Caco-2 (cell line): ENCODE results near the gene GTPBP3. TPM values are rescaled to one million over a fixed set of nuclear protein-coding genes. Genes with fewer than 3 reads are reported as not detected.

Source experiments
- BruUV-seq: library from RNA; stranded (reverse); fragments of 400-500 nt; replicated peaks from 2 replicates; lab custom pipeline; 2021; lab: Mats Ljungman, UMichigan
- CTCF ChIA-PET: fragments of 300-600 bp; sonication (Branson Sonifier 250); formaldehyde crosslinking; loops from one replicate; lab custom pipeline; 2022; ENCODE audit warnings: antibody characterized with exemption; lab: Charles Lee
- POLR2A ChIA-PET: fragments of 300-600 bp; sonication (Branson Sonifier 250); formaldehyde crosslinking; loops from one replicate; lab custom pipeline; 2022; ENCODE audit warnings: antibody characterized with exemption; lab: Charles Lee
- DNase-seq, 2 experiments: peaks; one replicate each; pipeline versions ENCODE4 v3.0.0 to v3.0.0-alpha.2; 2020 to 2022
- H3K27me3 ChIP-seq: replicated peaks from 2 replicates; pipeline ENCODE4 v1.6.0; 2011; ENCODE audit warnings: low read length; ENCODE audit not compliant: control insufficient read depth, insufficient read depth
- H3K36me3 ChIP-seq: 2 replicates; pipeline ENCODE4 v1.5.1; 2011; ENCODE audit warnings: low read length; ENCODE audit not compliant: control insufficient read depth, insufficient read depth
- H3K4me1 ChIP-seq: fragments of 250-450 bp; sonication (Bioruptor Pico); 2 replicates; pipeline ENCODE4 v1.5.1; 2020; ENCODE audit warnings: mild to moderate bottlenecking
- H3K4me3 ChIP-seq: 2 replicates; pipeline ENCODE4 v1.5.1; 2011; ENCODE audit warnings: low read depth, mild to moderate bottlenecking, control low read depth, low read length
- H3K9me3 ChIP-seq: fragments of 250-450 bp; sonication (Bioruptor Pico); 2 replicates; pipeline ENCODE4 v1.5.1; 2020; ENCODE audit warnings: mild to moderate bottlenecking, moderate library complexity
- H3K27ac Mint-ChIP-seq: one replicate; pipeline ENCODE4 v1.8.0; 2022; ENCODE audit warnings: mixed read lengths; ENCODE audit not compliant: unreplicated experiment
- H3K27me3 Mint-ChIP-seq: one replicate; pipeline ENCODE4 v1.8.0; 2022; ENCODE audit warnings: mixed read lengths; ENCODE audit not compliant: insufficient read depth, unreplicated experiment
- H3K36me3 Mint-ChIP-seq: one replicate; pipeline ENCODE4 v1.8.0; 2022; ENCODE audit warnings: mild to moderate bottlenecking, mixed read lengths; ENCODE audit not compliant: insufficient read depth, unreplicated experiment
- H3K4me1 Mint-ChIP-seq: one replicate; pipeline ENCODE4 v1.8.0; 2022; ENCODE audit warnings: low read depth, mixed read lengths; ENCODE audit not compliant: unreplicated experiment
- H3K4me3 Mint-ChIP-seq: one replicate; pipeline ENCODE4 v1.8.0; 2022; ENCODE audit warnings: mild to moderate bottlenecking, moderate library complexity, mixed read lengths; ENCODE audit not compliant: unreplicated experiment
- H3K9me3 Mint-ChIP-seq: one replicate; pipeline ENCODE4 v1.8.0; 2022; ENCODE audit warnings: mixed read lengths; ENCODE audit not compliant: unreplicated experiment
- intact Hi-C: fragments of 100-400 bp; cut with micrococcal nuclease; formaldehyde crosslinking; loops from one replicate; pipeline ENCODE4 v1.10.0; 2022; ENCODE audit not compliant: unreplicated experiment
- total RNA-seq: library from RNA; stranded (reverse); gene quantifications from 2 replicates; pipeline ENCODE4 v1.2.3, GENCODE V29; 2022
- TF ChIP-seq, protein P1 (sequence below), 2 experiments: fragments of 200-600 bp in 1 of 2; IDR thresholded peaks; 1 replicate in 1 of 2; 2 replicates in 1 of 2; pipeline versions ENCODE4 v1.5.1 to v1.8.0; 2011 to 2022; ENCODE audit warnings: antibody characterized with exemption in 1 of 2, control low read depth in 1 of 2, inconsistent platforms in 1 of 2, low read depth in 1 of 2, low read length in 1 of 2, mild to moderate bottlenecking in 1 of 2, moderate library complexity in 1 of 2; ENCODE audit not compliant: insufficient read depth in 1 of 2, severe bottlenecking in 1 of 2, unreplicated experiment in 1 of 2

Gene GTPBP3
- total RNA-seq, 1 experiment from 2014 or later: 50.7 TPM

DNA sequence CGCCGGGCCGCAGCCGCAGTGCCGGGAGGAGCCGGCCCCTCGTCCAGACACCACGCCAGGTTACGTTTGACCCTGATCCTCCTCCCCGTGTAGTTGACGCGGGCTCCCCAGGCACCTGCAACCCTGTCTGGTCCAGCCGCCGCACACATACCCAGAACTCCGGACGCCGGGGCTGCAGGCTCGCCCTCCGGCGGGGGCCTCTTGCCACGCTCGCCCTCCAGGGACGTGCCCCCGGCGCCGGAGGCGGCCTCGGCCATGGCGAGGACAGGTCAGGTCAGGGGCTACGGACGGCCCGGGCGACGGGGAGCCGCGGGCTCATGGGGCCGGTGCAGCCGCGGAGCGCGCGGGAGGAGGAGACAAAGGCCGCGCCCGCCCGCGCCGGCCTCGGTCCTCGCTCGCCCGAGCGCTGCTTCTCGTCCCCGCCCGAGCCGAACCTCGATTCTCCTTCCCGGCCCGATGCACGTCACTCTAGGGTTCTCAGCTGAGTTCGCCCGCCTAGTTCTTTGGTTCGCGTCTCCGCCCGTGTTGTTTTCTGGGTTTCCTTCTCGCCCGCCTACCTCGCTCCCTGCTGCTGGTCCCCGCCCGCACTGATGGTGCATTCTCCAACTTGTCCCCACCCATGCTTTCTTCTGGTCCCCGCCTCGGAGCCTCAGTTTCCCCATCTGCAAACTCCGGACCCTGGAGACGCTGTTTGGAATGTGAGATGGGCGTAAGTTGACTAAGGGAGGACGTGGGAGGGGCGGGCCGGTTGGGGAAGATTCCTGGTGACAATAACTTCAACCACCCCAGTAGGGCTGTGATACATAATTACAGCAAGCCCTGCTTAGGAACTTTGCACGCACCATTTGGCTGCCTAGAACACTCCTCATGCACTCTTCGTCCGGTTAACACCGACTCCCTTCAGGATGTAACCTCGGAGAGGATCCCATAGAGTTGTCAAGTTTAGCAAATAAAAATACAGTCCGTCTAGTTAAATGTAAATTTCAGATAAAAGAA lies 2.6 kb upstream of the GTPBP3 start, which contains the start of gene ANO8:
TSS of gene ANO8 (minus strand) at position 442 of the 996 bp plus-strand sequence. CDS start at position 257, 185 bp downstream.
- CTCF ChIA-PET: interaction anchor here (1.1 kb wide), 1 partner anchor 26 kb away, joined by 3 read pairs; no protein-coding TSS in a partner anchor
- H3K36me3 ChIP-seq: peaks cover 1% of the 10 kb centered on the region; the same call in 1 of the 2 replicates
- POLR2A ChIA-PET: interaction anchor here (2.9 kb wide), 1 partner anchor 26 kb away, joined by 8 read pairs; the partner anchor contains the start of gene DDA1
- peak within 1 kb of the TSS; percentile 74 for H3K4me3 ChIP-seq
- BruUV-seq: no TSS peak
- intact Hi-C loops: loop anchor here (5.0 kb wide), 1 partner anchor 223 kb away; the partner anchor contains the start of gene COLGALT1
- DNase-seq: peak; percentile 99
- no peaks in the 10 kb centered on the region for H3K4me1 Mint-ChIP-seq
- TF ChIP-seq, protein P1, sequence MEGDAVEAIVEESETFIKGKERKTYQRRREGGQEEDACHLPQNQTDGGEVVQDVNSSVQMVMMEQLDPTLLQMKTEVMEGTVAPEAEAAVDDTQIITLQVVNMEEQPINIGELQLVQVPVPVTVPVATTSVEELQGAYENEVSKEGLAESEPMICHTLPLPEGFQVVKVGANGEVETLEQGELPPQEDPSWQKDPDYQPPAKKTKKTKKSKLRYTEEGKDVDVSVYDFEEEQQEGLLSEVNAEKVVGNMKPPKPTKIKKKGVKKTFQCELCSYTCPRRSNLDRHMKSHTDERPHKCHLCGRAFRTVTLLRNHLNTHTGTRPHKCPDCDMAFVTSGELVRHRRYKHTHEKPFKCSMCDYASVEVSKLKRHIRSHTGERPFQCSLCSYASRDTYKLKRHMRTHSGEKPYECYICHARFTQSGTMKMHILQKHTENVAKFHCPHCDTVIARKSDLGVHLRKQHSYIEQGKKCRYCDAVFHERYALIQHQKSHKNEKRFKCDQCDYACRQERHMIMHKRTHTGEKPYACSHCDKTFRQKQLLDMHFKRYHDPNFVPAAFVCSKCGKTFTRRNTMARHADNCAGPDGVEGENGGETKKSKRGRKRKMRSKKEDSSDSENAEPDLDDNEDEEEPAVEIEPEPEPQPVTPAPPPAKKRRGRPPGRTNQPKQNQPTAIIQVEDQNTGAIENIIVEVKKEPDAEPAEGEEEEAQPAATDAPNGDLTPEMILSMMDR (IDR thresholded peaks at IDR 0.05; ENCODE audit: insufficient read depth in 1 of 2, low read depth in 1 of 2, low read length in 1 of 2, severe bottlenecking in 1 of 2, unreplicated experiment in 1 of 2): no peak
- no peaks in the 10 kb centered on the region for H3K9me3 Mint-ChIP-seq
- peaks cover 49% of the 10 kb centered on the region for H3K36me3 Mint-ChIP-seq
- H3K27ac Mint-ChIP-seq: peak within 1 kb of the TSS; percentile 72
- H3K4me1 ChIP-seq: peaks cover 11% of the 10 kb centered on the region; the same call in 1 of the 2 replicates
- no peaks in the 10 kb centered on the region for H3K27me3 ChIP-seq
- H3K27me3 Mint-ChIP-seq: no peaks in the 10 kb centered on the region
- no peaks in the 10 kb centered on the region for H3K9me3 ChIP-seq
- peak within 1 kb of the TSS; percentile 91 for H3K4me3 Mint-ChIP-seq

DNA sequence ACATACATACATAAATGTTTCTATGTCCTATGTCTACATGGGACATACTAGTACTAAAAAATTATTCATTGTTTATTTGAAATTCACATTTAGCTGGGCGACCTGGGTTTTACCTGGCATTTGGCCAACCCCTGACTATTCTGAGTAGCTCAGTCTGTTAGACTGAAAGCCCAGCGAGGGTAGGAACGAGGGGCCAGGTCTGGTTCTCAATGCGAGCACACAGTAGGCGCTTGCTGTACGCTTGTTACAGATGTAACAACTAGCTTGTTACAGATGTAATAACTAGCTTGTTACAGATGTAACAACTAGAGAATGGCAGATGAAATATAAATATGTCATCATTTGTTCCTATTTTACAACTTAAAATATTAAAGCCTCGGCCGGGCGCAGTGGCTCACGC lies 1.8 kb upstream of the GTPBP3 start:
- Mint-ChIP-seq H3K27me3 (no peaks in the 10 kb centered on the region), H3K4me1 (no peaks in the 10 kb centered on the region), H3K4me3 (no peak overlapping the region), H3K36me3 (peaks cover 47% of the 10 kb centered on the region), H3K27ac (no peak overlapping the region), H3K9me3 (no peaks in the 10 kb centered on the region)
- intact Hi-C loops: loop anchor here (5.0 kb wide), 1 partner anchor 222 kb away; the partner anchor contains the start of gene COLGALT1
- Histone ChIP-seq H3K4me1 (0 out of 2 replicates have a peak, but pooled peaks cover 9% of the 10 kb centered on the region), H3K27me3 (no peaks in the 10 kb centered on the region), H3K36me3 (peaks cover 1% of the 10 kb centered on the region; the same call in 1 of the 2 replicates), H3K4me3 (no peak overlapping the region; the same call in 1 of the 2 replicates), H3K9me3 (no peaks in the 10 kb centered on the region)
- POLR2A ChIA-PET: interaction anchor here (2.9 kb wide), 1 partner anchor 26 kb away, joined by 8 read pairs; the partner anchor contains the start of gene DDA1
- TF ChIP-seq, protein P1 (IDR thresholded peaks at IDR 0.05; ENCODE audit: insufficient read depth in 1 of 2, low read depth in 1 of 2, low read length in 1 of 2, severe bottlenecking in 1 of 2, unreplicated experiment in 1 of 2): no peak
- DNase-seq: no peak
- CTCF ChIA-PET: interaction anchor here (1.0 to 1.1 kb wide), 2 partner anchors 27 kb away, joined by 3 read pairs; partner anchors contain the start of gene DDA1
- BruUV-seq: no TSS peak
